ENCODE data around the gene PFKFB2. TPM values are rescaled to one million over a fixed set of nuclear protein-coding genes. Genes with fewer than 3 reads are reported as not detected.

PFKFB2 gene
- total and polyA plus RNA-seq, 2 of the 8 experiments (the other 6 are each of a cell fraction or from before 2014, with no cell fraction given) = 6.7 to 19.1 TPM

DNA sequence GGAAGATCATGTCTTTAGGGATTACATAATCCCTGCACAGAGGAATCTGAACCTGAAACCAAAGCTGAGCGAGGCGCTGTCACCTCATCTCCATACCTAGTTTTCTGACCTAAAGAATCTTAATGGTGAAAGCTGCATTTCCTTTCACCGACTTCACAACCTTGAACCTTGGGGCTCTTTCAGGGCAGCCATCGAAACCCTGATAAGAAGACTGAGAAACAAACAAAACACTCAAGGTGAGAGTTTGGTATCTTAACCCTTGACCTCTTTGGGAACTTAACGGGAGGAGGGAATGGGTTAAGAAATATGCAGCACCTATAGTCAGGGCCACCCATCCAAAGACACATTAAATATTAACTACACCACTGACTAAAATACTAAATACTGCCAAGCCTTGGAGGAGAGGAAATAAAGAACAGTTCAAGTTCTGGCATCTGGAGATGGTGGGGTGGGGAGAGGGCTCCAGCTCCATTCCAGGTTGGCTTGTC, 22.5 kb upstream of the PFKFB2 start:
- H3K4me1 ChIP-seq (replicated peaks in 1 of 4; ENCODE audit: control insufficient read depth in 3 of 4, insufficient read depth in 4 of 4, low read length in 3 of 4) = peaks cover 4 to 21% (median 13%) of the 10 kb centered on the region in 4 experiments
- H3K56ac ChIP-seq (replicated peaks; ENCODE audit: insufficient read length, low read depth, low read length) = no peak overlapping the region
- CTCF ChIA-PET (ENCODE audit: partially characterized antibody) = interaction anchor here (0.8 to 6.1 kb wide), 6 partner anchors 10 to 118 kb away, joined by 3 to 40 read pairs (median 4); partner anchors contain the start of gene YOD1
- no peak overlapping the region for H2AFZ ChIP-seq (ENCODE audit: low read length)
- no peaks in the 10 kb centered on the region for H3K79me2 ChIP-seq (ENCODE audit: control insufficient read depth in 1 of 2, insufficient read depth in 2 of 2, low read length in 2 of 2)
- DNase-seq (ENCODE audit: low read depth in 1 of 2, low spot score in 2 of 2) (no peak), FAIRE-seq (no peak)
- no peak overlapping the region for H2AK5ac ChIP-seq (ENCODE audit: low read depth, low read length)
- H2BK12ac ChIP-seq (ENCODE audit: low read depth, low read length) = no peak overlapping the region
- no peak overlapping the region for H3K9ac ChIP-seq (replicated peaks in 1 of 4; ENCODE audit: extremely low read depth in 1 of 4, low read depth in 3 of 4, low read length in 3 of 4)
- no peak overlapping the region; a peak in 1 of 4 replicates for H3K4me2 ChIP-seq (ENCODE audit: insufficient read depth in 1 of 2, low read depth in 2 of 2, low read length in 2 of 2)
- H4K8ac ChIP-seq (ENCODE audit: extremely low read depth, insufficient read depth, low read length) = no peak overlapping the region
- POLR2A ChIA-PET (ENCODE audit: partially characterized antibody) = interaction anchor here (1.2 to 1.6 kb wide), 3 partner anchors 8 to 22 kb away, joined by 3 to 4 read pairs (median 3); partner anchors contain the start of gene PFKFB2
- H3K27me3 ChIP-seq (replicated peaks in 1 of 4; ENCODE audit: control insufficient read depth in 3 of 4, extremely low read depth in 1 of 4, insufficient read depth in 3 of 4, low read length in 3 of 4) = no peaks in the 10 kb centered on the region
- no peak overlapping the region for H2BK120ac ChIP-seq (replicated peaks; ENCODE audit: low read depth, low read length)
- no peak overlapping the region for H3K23ac ChIP-seq (ENCODE audit: insufficient read length)
- 88% methylated on average over 5 of the region's 5 CpGs; no CpG with 5 or more reads in 1 of the 2 experiments for whole genome bisulfite sequencing, 2 experiments (ENCODE audit: extremely low coverage in 1 of 2, insufficient coverage in 1 of 2, insufficient read length in 1 of 2, insufficient replicate concordance in 2 of 2, low coverage in 1 of 2, low lambda C conversion rate in 2 of 2, missing lambda C conversion rate in 1 of 2)
- H4K91ac ChIP-seq (replicated peaks; ENCODE audit: insufficient read length, low read length) = no peak overlapping the region
- TF ChIP-seq EP300 (IDR thresholded peaks at IDR 0.05; ENCODE audit: borderline replicate concordance in 1 of 2, low read depth in 2 of 2, low read length in 2 of 2) (no peak), GABPA (IDR thresholded peaks at IDR 0.05; ENCODE audit: borderline replicate concordance, insufficient read depth, low read length) (no peak)
- no peaks in the 10 kb centered on the region for H4K20me1 ChIP-seq (replicated peaks in 1 of 2; ENCODE audit: control insufficient read depth in 1 of 2, insufficient read depth in 2 of 2, low read length in 2 of 2)
- no peaks in the 10 kb centered on the region for H3K79me1 ChIP-seq (ENCODE audit: low read depth, low read length)
- H3K27ac ChIP-seq (ENCODE audit: low read depth, low read length) = no peak overlapping the region
- H3K14ac ChIP-seq (ENCODE audit: insufficient read length) = no peak overlapping the region
- H4K5ac ChIP-seq (ENCODE audit: insufficient read length, low read depth, low read length) = no peak overlapping the region
- H3K36me3 ChIP-seq (ENCODE audit: control insufficient read depth in 2 of 4, insufficient read depth in 4 of 4, low read length in 3 of 4) = no peaks in the 10 kb centered on the region
- H2BK15ac ChIP-seq (ENCODE audit: low read length) = no peak overlapping the region
- no peaks in the 10 kb centered on the region for H3K9me3 ChIP-seq (ENCODE audit: insufficient read depth in 2 of 2, low read depth in 1 of 2, low read length in 1 of 2)
- H2BK20ac ChIP-seq (ENCODE audit: low read length) = no peak overlapping the region
- no peak overlapping the region for H3K18ac ChIP-seq (ENCODE audit: extremely low read depth, low read length)
- no peaks in the 10 kb centered on the region for H3K23me2 ChIP-seq (ENCODE audit: low read depth, low read length)
- H3K4me3 ChIP-seq (ENCODE audit: extremely low read depth in 1 of 4, insufficient read depth in 2 of 4, low read depth in 3 of 4, low read length in 4 of 4) = no peak overlapping the region
- H3K4ac ChIP-seq (replicated peaks; ENCODE audit: insufficient read length, low read depth, low read length) = no peak overlapping the region
- no peak overlapping the region for H2BK5ac ChIP-seq (ENCODE audit: low read depth, low read length)

All from H1 (cell line).